ENCODE measurements around the gene ITFG2.

DNA sequence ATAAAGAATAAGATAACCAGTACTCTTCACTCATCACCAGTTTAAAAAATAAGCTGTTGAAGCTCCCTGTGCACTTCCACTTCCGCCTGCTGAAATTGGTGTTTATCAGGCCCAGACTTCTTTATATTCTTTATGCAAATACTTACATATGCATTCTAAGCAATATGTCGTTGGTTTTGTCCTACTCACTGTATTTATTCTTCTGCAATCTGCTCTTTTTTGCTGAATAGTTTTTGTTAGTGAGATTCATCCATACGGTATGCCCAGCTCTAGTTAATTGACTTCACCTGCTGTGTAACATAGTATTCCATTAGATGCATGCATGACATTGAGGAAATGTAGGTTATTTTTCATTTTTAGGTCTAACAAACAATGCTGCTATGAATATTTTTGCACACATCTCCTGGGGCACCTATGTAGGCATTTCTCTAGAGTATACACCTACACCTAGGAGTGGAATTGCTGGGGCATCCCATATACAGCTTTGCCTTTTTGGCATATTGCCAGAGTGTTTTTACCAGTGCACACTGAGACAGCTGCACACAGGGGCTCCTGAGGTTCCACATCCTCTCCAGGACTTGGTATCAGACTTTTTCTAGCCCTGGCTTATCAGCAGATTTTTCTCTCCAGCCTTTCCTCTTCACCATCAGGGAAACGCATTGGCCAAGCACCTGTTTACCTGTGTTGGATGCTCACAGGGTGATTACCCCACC, 23.4 kb downstream of the ITFG2 start:
- TF ChIP-seq, protein P1, sequence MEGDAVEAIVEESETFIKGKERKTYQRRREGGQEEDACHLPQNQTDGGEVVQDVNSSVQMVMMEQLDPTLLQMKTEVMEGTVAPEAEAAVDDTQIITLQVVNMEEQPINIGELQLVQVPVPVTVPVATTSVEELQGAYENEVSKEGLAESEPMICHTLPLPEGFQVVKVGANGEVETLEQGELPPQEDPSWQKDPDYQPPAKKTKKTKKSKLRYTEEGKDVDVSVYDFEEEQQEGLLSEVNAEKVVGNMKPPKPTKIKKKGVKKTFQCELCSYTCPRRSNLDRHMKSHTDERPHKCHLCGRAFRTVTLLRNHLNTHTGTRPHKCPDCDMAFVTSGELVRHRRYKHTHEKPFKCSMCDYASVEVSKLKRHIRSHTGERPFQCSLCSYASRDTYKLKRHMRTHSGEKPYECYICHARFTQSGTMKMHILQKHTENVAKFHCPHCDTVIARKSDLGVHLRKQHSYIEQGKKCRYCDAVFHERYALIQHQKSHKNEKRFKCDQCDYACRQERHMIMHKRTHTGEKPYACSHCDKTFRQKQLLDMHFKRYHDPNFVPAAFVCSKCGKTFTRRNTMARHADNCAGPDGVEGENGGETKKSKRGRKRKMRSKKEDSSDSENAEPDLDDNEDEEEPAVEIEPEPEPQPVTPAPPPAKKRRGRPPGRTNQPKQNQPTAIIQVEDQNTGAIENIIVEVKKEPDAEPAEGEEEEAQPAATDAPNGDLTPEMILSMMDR (IDR thresholded peaks at IDR 0.05) = no peak
- TF ChIP-seq EP300 (IDR thresholded peaks at IDR 0.05) = no peak
